HEK293 (cell line): ENCODE data around the gene ZNF577.

Source experiments
- SP2 ChIP-seq: fragments of 450-650 bp; formaldehyde crosslinking; IDR thresholded peaks from 2 replicates; pipeline ENCODE4 v1.5.1; 2016; ENCODE audit warnings: missing biosample characterization, missing genetic modification characterization
- TCF7L2 ChIP-seq: IDR thresholded peaks from 2 replicates; pipeline ENCODE4 v1.6.1; 2011; ENCODE audit warnings: low read depth, mild to moderate bottlenecking, inconsistent platforms, low read length, moderate library complexity, borderline replicate concordance
- ZBTB48 ChIP-seq: fragments of 450-650 bp; formaldehyde crosslinking; IDR thresholded peaks from 2 replicates; pipeline ENCODE4 v1.5.1; 2016; ENCODE audit warnings: missing biosample characterization, missing genetic modification characterization
- ZNF24 ChIP-seq: fragments of 450-650 bp; formaldehyde crosslinking; IDR thresholded peaks from 2 replicates; pipeline ENCODE4 v1.5.1; 2016; ENCODE audit warnings: missing biosample characterization, missing genetic modification characterization
- ZNF660 ChIP-seq: fragments of 450-650 bp; IDR thresholded peaks from 2 replicates; pipeline ENCODE4 v1.5.1; 2018; ENCODE audit warnings: missing biosample characterization, mild to moderate bottlenecking, missing genetic modification characterization
- ZNF830 ChIP-seq: fragments of 450-650 bp; IDR thresholded peaks from 2 replicates; pipeline ENCODE4 v1.5.0; 2018; ENCODE audit warnings: missing biosample characterization, missing genetic modification characterization, low read depth, mild to moderate bottlenecking, moderate library complexity
- TF ChIP-seq, protein P1 (sequence below): fragments of 450-650 bp; formaldehyde crosslinking; IDR thresholded peaks from 2 replicates; pipeline ENCODE4 v1.5.1; 2016; ENCODE audit warnings: missing biosample characterization, missing genetic modification characterization

DNA sequence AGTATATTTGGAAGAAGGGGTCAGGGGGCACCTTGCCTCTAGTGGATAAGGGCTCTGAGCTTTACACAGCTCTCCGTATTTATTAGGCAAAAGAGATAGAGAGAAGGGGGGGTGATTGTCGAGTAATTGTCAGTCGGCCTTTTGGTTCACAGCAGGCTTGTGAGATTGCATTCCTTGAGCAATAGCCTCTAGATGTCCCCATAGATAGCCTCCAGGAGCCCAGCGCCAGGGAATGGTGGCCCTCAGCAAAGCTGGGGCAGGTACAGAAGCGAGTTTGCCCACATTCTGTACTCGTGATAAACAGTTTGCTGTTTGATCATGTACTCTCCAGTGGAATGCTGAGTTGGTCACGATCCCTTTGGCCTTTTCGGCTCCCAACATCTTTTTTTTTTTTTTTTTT lies 44.2 kb upstream of the ZNF577 start:
- TF ChIP-seq, protein P1, sequence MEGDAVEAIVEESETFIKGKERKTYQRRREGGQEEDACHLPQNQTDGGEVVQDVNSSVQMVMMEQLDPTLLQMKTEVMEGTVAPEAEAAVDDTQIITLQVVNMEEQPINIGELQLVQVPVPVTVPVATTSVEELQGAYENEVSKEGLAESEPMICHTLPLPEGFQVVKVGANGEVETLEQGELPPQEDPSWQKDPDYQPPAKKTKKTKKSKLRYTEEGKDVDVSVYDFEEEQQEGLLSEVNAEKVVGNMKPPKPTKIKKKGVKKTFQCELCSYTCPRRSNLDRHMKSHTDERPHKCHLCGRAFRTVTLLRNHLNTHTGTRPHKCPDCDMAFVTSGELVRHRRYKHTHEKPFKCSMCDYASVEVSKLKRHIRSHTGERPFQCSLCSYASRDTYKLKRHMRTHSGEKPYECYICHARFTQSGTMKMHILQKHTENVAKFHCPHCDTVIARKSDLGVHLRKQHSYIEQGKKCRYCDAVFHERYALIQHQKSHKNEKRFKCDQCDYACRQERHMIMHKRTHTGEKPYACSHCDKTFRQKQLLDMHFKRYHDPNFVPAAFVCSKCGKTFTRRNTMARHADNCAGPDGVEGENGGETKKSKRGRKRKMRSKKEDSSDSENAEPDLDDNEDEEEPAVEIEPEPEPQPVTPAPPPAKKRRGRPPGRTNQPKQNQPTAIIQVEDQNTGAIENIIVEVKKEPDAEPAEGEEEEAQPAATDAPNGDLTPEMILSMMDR (tag by site-specific recombination) = no peak
- TF ChIP-seq ZNF830 = no peak
- no peak for TF ChIP-seq ZNF24
- TF ChIP-seq ZBTB48 = no peak
- TF ChIP-seq TCF7L2 = no peak
- no peak for TF ChIP-seq SP2 (tag by site-specific recombination)
- TF ChIP-seq ZNF660 (tag by site-specific recombination) = no peak
